NCI-H345 treated with DMSO at 0.1 percent for 48 hours (cell line): ENCODE measurements around the gene PSMD13.

Experiments
- DNase-seq: peaks from one replicate; lab custom pipeline; 2025; ENCODE audit not compliant: unreplicated experiment; lab: John Stamatoyannopoulos, UW

Gene PSMD13

DNA sequence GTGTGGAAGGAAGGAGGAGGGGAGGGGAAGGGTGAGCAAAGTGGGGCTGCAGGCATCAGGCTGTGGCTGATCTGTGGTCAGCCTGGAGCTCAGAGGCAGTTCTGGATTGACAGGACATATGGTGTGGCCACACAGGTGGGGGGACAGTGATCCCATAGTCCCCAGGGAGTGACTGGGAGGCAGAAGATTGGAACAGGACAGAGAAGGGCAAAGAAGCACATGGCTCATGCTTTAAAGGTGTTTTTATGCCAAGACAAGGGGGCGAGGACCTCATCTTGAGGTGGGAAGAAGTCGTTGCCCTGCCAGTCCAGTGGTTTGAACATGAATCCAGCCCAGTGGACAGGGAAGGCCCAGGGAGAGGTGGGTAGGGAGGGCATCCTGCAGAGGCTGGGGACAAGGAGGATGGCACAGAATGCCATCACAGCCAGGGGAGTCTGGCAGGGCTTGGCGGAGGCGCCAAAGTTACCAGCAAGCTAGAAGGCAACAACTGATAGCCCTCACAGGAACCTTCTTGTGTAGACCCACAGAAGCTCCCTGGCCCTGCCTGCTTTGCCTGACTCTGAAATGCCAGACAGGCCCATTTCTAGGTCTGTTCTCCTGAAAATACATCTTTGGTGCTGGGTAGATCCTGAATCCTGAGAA lies 32.7 kb upstream of the PSMD13 start:
- no peak for DNase-seq

DNA sequence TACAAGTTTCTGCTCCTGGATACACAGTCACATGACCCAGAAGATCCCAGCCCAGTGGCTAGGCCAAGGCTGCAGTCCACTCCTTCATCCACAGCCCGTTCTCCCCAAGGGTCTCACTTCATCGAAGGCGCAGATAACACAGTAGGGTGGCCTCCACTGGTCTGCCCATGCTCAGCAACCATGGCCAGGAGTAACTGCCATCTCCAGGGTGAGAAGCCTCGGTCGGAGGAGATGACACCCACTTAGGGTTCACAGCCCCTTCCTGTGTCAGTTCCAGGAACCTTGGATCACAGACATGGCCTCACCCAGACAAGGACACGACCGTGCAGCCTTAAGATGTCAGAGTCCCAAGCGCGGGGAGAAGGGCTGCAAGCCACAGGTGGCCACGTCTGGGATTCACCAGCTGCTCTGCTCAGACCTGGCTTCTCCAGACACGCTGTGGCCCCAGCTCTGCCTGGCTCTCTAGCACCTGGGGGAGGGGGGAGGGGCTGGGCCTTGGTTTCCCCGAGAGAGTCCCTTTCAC lies 32.1 kb upstream of the PSMD13 start:
- no peak for DNase-seq

DNA sequence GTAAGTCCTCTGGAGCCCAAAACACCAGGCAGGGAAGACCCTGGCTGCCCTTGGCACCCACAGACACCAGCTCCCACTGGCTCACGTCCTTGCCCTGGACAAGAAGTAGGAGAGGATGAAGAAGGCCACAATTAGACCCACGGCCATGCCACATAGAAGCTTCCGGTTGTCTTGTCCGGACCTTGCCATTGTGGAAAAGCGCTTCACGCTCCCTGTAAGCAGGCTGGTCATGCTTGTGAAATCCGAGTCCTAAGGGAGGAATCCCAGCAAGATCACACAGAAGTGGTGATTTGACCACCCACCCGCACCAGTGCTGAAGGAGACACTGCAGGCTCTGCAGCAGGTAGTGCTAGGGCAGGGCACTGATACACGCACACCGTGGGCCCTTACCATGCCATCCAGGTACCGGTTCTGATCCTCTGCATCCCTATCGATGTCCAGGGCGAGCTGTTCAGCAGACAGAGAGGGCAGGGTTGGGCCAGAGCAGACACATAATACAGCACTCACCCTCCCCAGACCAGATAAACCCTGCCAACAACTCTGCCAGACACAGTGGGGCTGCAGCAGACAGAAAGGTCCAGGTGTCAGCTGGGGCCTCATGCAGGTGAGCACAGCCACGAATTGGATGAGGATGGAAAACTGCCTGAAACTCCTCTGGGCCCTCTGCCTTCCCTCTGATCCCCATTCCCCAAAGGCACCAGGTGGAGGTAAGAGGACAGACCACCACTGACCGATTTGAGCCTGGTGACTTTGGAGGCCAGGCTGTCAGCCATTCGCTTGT lies 31.4 kb upstream of the PSMD13 start:
- DNase-seq: no peak

DNA sequence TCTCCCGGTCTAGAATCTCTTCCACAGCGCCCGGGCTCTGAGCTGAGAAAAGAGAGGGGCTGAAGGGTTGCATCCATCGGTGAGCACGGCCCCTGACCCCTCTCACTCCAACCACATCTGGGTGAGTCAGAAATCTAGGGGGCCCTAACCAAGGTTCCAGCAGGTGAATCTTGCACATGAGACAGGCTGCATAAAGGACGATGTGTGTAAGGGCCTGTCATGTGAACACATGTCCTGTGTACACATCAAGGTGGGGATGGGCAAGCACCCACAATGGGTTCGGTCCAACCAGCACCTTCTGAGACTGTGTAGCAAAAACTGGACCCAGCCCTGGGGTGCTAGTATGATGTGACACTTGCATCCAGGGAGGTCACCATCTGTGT lies 30.8 kb upstream of the PSMD13 start:
- DNase-seq: no peak

DNA sequence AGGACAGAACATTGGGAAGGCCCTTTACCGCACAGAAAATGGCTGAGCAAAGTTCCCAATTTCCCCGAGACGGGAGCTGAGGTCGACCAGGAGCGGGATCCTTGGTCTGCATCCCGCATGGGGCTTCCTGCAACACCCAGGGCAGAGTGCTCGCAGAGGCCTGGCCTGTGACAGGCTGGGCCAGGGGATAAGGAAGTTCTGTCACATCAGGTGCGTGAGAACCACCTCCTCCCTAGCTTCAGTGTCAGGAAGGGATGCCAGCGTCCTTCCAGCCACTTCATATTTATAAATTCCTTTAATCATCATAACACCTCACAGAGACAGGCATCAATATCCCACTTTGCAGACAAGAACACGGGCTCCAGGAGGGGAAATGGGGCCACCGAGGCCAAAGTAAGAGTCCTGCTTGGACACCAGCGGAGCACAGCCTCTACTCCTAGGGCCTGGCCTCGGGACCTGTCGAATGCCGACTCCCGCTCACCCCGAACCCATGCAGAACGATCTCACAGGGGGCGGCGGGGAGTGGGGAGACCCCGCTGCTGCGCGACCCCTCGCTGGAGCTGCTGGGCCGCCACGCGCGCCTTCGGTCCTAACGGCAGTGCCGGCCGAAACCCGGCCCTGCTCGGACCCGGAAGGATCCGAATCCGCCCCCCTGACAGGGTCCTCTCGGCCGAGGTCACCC lies 30.1 kb upstream of the PSMD13 start:
- DNase-seq: no peak

DNA sequence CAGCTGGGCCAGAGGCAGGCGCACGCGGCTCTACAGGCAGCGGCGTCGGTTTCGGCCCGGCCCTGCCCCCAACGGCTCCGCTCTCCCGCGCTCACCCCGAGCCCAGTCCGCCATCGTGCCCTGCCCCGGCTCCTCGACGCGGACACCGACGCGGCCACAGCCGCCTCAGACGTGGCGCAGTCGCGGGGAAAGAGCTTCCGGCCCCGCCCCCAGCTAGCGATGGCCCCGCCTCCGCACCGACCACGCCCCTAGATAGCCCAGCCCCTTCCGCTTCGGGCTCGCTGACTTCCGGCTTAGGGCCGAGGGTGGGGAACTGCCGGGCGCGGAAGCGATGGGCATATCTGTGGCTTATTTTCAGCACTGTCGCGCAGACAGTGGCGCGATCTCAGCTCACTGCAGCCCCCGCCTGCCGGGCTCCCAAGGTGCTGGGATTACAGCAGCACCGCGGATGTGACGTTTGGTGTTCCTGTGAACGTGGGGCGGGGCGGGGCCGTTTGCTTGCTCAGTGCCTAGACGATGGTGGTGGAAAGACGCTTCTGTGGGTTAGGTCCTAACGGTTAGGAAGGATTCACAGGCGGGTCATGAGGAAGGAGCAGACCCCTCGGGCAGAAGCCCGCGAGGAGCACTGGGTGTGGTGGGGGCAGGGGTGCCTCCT lies 29.4 kb upstream of the PSMD13 start, which contains the start of the genes BET1L and RIC8A:
Gene BET1L, minus strand, starts transcription at position 192 of the 655 bp plus-strand sequence. Its CDS starts 78 bp downstream, at position 114.
Gene RIC8A, plus strand, starts transcription at position 501 of the 655 bp plus-strand sequence. CDS start 1,147 bp downstream, outside the sequence.
- peak; percentile 77 for DNase-seq

DNA sequence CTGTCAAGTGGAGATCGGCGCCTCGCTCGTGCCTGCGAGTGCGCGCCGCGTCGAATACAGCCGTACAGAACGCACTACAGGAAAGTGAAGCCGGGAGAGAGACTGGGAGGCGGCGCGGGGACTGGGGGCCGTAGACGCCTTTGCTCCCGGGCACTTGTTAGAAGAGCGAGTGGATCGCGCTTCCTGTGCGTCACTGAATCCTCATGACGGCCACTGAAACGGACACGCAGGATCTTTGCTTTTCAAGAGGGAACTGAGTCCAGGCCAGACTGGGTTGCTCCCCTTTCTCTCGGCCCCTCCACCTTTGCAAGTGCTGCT lies 29.0 kb upstream of the PSMD13 start:
- DNase-seq: no peak

DNA sequence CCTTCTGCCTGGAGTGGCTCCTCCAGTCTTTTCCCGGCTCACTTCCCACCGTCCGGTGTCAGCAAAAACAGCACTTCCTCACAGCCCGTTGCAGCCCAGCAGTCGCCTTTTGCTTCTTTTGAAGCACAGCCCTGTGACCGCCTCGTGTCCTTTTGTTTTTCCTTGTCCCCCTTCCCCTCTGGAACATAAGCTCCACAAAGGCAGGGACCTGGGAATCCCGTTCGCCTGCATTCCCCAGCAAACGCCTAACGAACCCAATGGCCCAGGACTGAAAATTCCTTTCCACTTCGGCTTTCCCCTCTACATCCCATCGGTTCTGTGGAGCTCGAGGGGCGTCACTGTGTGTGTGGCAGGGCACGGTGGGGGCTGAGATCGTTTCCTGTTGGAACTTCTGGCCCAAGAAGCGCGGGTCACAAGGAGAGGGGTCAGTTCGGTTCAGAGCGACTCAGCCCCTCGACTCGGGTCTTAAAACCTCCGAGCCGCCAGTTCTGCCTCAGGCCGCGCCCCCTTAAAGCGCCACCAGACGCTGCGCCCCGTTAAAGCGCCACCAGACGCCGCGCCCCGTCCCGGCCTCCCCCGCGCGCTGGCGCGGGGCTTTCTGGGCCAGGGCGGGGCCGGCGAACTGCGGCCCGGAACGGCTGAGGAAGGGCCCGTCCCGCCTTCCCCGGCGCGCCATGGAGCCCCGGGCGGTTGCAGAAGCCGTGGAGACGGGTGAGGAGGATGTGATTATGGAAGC lies 28.4 kb upstream of the PSMD13 start:
- peak; percentile 63 for DNase-seq

DNA sequence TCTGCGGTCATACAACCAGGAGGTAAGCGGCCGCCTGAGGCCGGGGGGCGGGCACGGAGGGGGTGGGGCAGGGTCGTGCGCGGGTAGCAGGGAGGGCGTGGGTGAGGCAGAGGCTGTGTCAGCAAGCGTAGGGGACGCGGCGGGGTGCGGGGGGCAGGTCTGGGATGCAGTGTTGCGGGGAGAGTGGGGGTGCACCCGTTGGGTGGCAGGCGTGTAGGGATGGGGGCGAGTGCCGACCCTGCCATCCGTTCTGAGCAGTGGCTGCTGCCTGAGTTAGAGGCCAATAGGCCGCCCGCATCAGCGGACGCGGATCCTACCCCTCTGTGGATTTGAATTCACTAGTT lies 27.9 kb upstream of the PSMD13 start:
- DNase-seq: no peak

DNA sequence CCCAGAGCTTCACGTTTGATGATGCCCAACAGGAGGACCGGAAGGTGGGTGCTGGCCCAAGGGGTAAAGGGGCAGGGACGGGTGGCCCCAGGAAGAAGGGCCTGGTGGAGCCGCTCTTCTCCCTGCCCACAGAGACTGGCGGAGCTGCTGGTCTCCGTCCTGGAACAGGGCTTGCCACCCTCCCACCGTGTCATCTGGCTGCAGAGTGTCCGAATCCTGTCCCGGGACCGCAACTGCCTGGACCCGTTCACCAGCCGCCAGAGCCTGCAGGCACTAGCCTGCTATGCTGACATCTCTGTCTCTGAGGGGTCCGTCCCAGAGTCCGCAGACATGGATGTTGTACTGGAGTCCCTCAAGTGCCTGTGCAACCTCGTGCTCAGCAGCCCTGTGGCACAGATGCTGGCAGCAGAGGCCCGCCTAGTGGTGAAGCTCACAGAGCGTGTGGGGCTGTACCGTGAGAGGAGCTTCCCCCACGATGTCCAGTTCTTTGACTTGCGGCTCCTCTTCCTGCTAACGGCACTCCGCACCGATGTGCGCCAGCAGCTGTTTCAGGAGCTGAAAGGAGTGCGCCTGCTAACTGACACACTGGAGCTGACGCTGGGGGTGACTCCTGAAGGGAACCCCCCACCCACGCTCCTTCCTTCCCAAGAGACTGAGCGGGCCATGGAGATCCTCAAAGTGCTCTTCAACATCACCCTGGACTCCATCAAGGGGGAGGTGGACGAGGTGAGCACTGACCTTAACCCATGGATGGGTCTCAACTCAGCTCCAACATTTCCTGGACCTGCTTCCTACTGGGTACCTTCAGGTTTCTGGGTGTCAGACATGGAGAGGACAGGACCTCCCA lies 27.3 kb upstream of the PSMD13 start:
- DNase-seq: no peak

DNA sequence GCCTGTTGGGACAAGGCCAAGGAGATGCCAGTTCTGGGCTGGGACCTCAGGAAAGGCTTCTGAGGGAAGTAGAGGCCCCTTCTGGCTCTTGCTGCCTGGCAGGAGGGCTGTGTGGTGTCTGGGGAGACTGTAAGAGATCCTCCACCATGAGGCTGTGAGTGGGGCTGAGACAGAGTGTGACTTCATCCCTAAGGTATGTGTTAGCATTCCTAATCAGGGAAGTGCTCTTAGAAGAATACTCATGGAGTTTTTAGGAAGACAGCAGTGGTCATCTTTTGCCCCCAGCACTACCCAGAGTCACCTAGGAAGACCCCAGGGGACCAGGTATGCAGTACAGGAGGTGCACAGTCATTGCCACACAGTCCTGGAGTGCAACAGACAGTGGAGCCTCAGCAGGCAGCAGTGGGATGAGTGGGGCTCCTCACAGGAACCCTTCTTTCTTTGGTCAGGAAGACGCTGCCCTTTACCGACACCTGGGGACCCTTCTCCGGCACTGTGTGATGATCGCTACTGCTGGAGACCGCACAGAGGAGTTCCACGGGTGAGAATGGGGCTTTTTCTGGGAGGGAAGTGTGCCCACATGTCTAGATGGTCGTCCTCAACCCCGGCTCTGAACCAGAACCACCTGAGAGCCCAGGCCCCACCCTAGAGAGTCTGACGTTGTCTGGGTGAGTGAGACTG lies 26.5 kb upstream of the PSMD13 start:
- DNase-seq: no peak

DNA sequence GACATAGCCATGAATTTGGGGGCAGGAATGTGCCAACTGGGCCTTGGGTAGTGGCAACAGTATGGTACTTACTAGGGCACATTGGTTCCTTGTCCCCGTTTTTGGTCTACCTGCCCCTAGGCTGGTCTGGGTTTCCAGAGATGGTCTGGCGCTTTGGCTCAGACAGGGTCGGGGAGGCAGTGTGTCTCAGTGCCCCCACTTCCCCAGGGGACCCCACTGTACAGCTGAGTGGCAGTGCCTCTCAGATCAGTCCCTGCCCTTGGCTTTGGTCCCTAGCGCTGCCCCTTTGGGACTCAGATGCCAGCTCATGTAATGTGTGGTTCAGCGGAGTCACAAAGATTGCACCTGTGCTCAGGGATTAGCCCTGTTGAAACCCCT lies 26.0 kb upstream of the PSMD13 start:
- DNase-seq: no peak

DNA sequence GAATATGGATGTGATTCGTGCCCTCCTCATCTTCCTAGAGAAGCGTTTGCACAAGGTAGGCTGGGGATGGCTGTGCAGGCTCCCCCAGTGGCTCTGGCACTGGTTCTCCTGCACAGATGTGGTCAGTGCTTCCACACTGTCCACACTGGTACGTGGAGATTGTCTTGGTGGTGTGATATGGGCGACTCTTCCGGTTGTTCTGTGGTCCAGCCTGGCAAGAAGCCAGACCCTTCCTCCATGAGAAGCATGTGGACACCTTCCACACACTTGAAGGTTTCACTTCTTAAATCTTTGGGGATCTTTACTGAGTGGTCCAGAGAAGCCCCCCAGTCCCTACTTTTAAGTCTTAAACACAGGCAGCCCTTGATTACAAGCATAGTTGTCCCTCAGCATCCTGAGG lies 25.5 kb upstream of the PSMD13 start:
- DNase-seq: no peak

DNA sequence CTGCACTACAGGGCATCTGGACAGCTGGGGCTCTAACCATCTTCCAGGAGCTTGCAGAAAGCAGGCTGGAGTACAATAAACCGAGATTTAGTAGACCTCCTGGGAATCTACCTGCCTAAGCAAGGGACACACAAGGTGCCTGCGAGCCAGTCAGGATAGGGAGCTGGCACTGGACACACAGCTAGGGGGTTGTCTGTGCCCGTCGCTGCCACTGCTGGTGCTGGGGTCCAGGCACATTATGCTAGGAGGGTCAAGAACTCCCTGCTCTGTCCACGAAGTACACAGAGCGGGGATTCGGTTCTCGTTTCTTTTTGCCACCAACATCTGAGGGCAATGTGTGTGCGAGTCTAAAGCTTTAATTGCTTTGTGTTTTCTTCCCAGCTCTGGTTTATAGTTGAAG lies 25.0 kb upstream of the PSMD13 start:
- DNase-seq: no peak

DNA sequence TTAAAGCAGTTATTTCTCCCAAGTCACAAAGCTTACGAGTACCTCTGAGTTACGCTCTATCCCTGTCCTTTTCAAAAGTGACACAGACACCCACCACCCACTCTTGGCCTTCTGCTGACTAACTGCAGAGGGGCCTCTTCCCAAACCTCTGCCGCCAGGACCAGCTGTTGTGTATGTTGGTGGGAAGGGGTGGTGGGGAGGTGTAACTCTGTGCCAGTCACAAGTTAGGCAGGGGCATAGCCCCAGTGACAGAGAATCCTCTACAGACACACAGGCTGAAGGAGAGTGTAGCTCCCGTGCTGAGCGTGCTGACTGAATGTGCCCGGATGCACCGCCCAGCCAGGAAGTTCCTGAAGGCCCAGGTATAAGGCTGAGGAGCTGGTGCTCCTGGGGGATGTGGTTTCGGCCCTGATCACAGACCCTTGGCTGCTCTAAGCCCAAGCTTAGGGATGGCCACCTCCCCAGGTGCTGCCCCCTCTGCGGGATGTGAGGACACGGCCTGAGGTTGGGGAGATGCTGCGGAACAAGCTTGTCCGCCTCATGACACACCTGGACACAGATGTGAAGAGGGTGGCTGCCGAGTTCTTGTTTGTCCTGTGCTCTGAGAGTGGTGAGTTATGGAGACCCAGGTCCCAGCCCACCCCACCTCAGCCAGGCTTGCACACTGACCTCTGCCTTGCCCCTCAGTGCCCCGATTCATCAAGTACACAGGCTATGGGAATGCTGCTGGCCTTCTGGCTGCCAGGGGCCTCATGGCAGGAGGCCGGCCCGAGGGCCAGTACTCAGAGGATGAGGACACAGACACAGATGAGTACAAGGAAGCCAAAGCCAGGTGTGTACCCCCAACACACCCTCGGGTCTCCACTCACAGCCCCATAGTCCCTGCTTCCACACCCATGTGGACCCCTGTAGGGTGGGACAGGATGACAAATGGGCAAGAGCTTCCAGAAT lies 24.4 kb upstream of the PSMD13 start:
- DNase-seq: no peak

DNA sequence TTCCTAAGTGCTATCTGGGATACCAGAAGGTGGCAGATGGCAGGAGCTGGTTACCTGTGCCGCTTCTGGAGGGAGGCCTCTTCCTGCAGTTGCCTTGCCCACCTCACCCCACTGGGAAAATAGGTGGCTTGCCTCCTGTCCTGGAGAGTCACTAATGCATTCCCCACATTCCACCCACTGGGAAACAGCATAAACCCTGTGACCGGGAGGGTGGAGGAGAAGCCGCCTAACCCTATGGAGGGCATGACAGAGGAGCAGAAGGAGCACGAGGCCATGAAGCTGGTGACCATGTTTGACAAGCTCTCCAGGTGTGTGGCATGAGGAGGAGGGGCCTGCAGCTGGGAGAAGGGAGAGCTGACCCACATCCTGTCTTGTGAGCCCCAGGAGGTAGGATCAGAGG lies 23.7 kb upstream of the PSMD13 start:
- no peak for DNase-seq

DNA sequence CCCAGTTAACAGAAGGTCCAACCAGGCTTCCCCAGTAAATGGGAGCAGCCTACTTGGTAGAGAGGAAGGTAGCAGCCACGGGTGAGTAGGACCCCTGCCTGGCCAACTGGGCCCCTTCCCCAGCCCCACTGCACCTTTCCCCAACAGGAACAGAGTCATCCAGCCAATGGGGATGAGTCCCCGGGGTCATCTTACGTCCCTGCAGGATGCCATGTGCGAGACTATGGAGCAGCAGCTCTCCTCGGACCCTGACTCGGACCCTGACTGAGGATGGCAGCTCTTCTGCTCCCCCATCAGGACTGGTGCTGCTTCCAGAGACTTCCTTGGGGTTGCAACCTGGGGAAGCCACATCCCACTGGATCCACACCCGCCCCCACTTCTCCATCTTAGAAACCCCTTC lies 22.7 kb upstream of the PSMD13 start:
- no peak for DNase-seq

DNA sequence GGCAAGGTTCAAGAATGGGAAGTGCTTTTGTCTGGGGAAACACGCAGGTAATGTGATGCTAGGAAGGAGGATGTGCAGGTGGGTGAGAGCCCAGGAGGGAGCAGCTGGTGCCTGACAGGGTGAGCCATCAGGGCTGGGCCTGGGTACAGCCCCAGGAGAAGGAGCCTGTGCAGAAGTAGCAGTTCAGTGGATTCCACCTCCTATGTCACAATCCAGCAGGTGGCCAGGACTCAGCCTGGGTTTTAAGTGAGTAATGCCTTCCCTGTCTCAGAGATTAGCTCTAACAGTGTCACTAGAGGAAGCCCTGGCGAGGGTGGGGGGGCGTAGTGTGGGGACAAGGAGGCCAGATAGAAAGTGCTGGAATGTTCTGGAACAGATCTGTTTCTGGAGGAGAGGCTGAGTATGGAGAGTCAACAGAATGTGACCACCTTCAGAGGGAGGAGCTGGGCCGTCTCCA lies 21.2 kb upstream of the PSMD13 start:
- DNase-seq: no peak
